NCI-H2029 treated with DMSO at 0.1 percent for 48 hours (cell line): ENCODE results near the gene SH2B2.
"Not testable (repeated sequence)": the region's sequence is repeated elsewhere in the genome, so short reads cannot be mapped to it uniquely, and the experiment has no call there.

ENCODE experiments used
- DNase-seq: peaks from one replicate; lab custom pipeline; 2025; lab: John Stamatoyannopoulos, UW

The SH2B2 gene

DNA sequence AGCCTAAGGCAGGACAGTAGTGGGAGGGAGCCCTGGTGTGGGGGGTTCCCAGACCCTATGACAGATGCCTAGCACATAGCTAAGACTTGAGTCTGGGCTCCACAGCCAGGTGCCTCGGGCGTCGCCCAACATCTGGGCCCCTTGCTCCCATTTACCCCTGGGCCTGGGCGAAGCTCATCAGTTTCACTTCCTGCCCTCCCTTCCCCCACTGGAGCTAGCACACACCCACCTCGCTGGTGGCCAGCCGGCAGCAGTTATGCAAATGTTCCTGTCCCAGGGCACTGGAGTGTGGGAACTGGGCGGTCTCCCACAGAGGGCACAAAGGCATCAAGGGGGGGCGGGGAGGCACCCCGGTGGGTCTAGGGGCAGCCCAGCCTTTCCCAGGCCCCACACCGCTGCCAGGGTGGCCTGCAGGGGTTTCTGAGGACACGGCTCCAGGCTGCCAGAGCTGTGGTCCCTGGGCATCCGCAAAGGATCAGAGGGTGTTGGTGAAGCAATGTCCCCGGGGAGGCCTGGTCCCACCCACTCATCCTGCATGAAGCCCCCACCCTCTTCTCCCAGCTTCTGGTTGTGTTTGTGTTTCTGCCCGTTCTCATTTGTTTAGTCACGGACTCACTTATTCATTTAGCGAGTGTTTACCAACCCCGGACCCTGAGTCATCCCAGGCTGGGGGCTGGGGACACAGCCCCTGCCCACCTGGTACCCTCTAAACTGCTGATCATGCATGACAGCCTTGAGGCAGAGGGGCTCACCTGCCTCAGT is 20.4 kb downstream of the SH2B2 start:
- DNase-seq = no peak

DNA sequence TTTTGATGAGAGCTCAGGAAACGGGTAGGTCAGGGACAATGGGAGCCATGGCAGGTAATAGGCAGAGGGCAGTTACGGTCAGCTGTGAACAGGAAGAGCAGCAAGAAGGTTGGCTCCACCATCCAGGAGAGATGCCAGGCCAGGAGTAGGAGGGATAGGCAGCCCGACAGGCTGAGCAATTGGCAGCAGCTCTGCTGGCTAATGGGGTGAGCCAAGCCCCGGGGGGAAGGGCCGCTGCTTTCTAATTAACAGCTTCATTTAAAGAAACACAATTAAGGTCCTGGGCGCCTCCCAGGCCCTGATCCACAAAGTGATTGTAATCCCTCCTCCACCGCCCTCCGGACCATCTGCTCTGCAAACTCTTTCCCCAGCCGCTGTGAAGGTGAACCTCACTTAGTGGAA is 23.7 kb downstream of the SH2B2 start:
- no peak for DNase-seq

DNA sequence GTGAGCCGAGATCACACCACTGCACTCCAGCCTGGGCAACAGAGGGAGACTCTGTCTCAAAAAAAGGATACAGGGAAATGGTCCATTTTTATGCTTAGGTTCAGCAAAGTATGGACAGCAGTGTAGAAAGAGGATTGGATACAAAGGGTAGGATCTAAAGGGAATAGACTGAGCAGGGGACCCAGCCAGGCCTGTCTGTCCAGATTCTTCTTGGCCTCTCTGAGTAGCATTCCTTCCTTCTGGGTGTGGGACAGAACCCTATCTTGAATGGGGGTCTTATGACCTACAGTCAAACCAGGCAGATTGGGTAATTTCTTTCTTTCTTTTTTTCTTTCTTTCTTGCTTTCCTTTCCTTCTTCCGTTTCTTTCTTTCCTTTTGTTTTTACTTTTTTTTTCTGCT is 25.6 kb downstream of the SH2B2 start:
- DNase-seq = no peak

DNA sequence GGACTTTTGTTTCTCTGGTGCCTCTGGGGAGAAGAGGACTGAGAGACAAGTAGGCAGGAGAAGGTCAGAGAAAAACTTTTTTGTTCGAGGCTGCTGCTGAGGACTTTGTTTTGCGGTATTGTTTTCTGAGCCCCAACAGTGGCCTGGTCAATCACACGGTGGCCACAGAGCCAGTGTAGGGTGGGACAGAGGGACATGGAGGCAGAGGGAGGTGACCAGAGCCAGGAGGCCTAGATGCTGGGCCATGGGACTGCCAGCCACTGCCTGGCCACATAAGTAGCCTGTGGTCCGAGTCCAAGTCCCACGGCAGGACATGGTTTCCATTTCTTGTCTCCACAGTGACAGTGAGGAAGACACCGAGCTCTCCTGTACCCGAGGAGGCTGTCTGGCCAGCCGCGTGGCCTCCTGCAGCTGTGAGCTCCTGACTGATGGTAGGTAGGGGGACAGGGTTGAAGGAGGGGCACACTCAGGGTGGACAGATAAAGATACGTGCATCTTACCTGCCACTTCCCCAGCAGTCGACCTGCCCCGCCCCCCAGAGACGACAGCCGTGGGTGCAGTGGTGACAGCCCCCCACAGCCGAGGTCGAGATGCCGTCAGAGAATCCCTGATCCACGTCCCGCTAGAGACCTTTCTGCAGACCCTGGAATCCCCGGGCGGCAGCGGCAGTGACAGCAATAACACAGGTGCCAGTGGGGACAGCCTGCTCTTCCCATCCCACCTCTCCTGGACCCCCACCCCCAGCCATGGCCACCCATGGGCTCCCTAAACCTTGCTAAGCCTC is 27.5 kb downstream of the SH2B2 start:
- no peak for DNase-seq

DNA sequence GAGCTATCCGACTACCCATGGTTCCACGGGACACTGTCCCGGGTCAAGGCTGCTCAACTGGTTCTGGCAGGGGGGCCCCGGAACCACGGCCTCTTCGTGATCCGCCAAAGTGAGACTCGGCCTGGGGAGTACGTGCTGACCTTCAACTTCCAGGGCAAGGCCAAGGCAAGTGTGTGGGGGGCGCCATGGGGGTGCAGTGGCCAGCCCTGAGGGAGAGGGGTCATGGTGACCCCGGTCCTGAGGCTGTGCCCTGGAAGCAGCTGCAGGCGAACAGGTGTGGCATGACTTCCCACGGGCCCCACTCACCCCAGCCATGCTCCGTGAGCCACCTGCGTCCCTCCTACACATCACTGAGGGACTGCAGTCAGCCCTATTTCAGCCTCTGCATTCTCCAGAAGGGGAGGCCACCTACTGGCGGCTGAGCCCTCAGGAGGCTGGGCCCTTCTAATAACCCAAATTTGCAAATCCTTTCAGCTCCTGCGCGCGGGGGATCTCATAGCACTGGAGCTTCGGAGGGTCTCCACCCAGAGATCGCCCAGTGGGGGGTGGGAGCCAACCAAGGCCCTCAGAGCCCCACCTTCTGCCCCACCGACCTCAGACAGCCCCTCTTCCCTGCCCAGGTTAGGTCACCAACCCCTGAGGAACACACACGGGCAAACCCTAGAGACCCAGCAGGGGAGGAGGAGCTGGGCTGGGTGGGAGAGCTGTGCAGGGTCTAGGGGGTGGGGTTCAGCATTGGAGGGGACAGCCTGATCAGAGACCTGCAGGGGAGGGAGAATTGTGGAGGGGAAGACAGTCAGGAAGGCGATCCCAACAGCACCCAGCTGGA is 30.8 kb downstream of the SH2B2 start:
- no peak for DNase-seq

DNA sequence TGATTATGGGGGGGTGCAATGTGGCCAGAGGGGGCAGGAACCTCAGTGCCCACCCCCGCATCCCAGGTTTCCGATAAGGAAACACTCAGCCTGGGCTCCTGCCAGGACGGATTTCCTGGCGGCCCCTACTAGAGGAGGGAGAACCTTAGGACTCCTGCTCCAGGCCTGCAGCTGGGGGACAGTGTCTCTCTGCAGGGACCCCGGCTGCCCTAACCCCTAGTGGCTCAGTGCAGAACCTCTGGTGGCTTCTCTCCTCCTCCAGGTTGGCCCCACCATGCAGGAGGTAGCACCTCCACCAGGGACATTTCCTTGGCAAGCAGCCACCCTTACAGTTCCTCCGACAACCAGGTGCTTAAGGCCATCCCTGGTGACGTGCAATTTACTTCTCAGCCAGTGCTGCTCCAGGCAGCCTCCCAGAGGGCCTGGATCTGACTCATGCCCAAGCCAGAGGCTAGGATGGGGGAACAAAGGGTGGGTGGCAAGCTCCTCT is 31.9 kb downstream of the SH2B2 start:
- DNase-seq = peak; percentile 13

DNA sequence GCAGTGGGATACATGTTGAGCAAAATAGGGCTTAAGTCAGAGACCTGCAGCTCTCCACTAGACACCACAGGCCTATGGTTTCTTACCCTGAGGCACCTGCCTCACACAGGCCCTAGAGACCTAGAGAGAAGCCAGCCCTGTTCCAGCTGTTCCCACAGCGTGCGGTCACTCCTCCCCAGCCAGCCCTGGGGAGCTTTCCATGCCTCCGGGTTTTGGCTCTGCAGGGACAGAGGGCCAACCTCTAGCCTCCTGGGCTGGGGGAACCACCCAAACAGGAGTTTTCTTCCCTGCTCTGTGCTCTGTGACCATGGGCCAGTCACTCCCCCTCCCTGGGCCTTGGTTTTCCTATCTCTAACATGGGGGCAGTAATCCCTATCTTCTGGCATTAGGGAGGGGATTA is 33.0 kb downstream of the SH2B2 start:
- DNase-seq = no peak

DNA sequence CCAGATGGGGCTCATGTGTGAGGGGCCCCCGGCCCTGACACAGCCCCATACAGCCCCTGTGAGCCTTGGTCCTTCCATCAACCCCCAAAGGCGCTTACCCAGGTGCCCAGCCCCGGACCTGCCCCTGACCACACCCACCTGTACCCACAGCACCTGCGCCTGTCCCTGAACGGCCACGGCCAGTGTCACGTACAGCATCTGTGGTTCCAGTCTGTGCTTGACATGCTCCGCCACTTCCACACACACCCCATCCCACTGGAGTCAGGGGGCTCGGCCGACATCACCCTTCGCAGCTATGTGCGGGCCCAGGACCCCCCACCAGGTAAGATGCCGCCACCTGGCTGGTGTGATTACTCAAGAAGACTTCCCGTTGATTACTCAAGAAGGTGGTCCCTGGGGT is 33.5 kb downstream of the SH2B2 start:
- no peak for DNase-seq

DNA sequence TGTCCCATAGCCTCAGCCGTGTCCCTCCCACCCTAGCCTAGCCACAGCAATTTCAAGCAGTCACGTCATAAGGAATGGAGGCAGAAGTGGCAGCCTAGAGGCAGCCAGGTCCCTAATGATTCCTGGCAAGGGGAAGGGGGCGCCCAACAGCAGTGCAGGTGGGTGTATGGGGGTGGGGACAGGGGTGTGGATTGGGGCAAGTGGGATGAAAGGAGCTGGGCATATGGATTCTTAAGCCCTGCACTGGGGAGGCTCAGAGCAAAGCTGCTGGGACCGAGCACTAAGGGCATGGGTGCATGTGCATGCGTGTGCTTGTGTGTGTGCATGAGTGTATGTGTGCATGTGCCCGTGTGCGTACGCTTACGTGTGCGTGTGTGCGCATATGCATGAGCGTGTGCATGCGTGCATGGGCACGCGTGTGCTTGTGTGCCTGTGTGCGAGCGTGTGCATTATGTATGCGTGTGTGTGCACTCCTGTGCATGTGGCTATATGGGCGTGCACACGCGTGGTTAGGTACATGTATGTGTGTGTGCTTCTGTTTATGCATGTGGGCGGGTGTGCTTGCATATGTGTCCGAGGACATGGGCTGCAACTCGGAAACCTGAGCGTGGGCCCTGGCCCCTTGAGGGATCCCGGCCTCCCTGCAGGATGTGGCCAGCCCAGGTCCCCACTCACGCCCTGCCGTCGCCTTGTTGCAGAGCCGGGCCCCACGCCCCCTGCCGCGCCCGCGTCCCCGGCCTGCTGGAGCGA is 34.1 kb downstream of the SH2B2 start:
- no peak for DNase-seq

DNA sequence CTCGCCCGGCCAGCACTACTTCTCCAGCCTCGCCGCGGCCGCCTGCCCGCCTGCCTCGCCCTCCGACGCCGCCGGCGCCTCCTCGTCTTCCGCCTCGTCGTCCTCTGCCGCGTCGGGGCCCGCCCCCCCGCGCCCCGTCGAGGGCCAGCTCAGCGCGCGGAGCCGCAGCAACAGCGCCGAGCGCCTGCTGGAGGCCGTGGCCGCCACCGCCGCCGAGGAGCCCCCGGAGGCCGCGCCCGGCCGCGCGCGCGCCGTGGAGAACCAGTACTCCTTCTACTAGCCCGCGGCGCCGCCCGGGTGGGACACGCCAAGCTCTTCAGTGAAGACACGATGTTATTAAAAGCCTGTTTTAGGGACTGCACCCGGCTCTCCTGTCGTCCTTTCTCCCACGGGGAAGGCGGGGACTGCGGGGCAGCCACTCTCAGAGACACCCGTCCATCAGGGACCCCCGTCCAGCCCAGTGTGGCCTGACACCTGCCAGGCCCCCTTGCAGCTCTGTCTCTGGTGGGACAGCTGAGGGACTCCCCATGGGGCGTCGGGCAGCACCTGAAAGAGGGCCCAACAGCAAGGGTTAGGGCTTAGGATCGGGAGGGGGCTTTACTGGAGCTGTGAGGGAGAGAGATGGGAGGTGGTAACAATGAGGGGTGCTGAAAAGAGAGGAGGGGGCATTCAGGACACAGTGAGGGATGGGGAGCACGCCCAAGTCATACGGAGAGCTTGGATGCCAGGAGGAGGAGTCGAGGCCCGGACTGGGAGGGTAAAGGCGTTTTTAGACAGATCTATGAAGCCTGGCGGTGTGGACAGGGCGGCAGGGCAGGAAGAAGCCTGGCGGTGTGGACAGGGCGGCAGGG is 34.9 kb downstream of the SH2B2 start:
- DNase-seq = no peak

DNA sequence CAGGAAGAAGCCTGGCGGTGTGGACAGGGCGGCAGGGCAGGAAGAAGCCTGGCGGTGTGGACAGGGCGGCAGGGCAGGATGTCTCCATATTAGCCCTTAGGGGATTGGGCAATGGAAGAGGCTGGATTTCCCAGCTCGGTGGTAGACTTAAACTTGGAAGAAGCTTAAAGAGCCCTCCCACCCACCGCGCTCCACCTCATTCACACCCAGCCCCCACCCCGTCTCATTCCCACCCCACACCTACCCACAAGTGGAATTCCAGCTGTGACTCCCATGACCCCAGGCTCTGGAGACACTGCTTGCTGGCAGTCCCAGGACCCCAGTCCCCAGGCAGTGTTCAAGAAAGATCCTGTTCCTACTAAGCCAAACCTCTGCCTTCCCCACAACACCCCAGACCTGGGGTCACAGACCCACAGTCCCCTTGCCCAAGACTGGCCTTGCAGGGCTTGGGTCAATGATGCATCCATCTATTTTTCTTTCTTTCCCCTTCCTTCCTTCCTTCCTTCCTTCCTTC is 35.6 kb downstream of the SH2B2 start:
- DNase-seq = no peak

DNA sequence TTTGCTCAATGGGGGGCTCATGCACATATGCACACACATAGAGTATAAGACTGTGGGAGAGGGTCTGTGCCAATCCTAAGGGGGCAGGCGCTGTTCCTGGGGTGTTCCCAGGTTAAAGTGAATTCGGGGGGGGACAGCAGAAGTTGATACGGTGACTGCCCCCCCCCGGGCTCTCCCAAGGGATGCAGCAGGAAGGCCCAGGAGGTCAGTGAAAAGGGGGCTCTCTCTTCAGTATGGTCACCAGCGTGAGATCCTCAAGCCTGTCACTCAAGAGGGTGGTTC is 37.2 kb downstream of the SH2B2 start:
- DNase-seq = no peak

DNA sequence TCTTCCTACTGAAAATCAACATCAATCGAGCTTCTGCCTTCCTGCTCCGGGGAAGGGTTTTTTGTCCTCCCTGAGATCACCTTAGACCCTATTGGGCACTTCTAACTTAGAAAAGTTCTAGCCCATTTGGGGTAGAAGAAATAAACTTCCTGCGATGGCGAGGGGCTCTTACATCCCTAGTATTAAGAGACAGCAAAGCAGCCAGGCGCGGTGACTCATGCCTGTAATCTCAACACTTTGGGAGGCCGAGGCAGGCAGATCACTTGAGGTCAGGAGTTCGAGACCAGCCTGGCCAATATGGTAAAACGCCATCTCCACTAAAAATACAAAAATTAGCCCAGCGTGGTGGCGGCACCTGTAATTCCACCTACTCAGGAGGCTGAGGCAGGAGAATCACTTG is 38.4 kb downstream of the SH2B2 start:
- not testable (repeated sequence) for DNase-seq

DNA sequence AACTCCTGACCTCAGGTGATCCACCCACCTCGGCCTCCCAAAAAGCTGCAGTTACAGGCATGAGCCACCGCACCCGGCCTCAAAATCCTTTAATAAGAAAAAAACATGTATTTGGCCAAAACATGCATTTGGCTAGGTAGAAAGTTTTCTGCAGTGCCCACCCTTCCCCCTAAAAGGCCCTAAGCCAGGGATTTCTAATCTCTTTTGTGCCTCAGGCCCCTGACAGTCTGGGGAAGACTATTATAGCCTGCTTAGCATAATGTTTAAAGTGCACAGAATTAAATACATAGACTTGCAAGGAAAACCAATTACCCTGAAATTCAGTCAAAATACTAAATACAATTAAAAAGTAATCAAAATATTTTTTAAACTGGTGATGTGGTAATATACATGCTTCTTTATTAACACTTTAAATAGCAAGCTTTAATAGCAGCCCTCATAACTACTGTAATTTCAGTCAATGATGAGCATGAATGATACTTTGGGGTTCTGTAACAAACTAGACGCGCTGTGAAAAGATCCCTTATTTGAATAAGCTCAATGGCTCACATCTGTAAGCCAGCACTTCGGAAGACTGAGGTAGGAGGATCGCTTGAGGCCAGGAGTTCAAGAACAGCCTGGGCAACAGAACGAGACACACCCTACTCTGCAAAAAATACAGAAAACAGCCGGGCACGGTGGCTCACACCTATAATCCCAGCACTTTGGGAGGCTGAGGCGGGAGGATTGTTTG is 39.7 kb downstream of the SH2B2 start:
- DNase-seq = no peak

DNA sequence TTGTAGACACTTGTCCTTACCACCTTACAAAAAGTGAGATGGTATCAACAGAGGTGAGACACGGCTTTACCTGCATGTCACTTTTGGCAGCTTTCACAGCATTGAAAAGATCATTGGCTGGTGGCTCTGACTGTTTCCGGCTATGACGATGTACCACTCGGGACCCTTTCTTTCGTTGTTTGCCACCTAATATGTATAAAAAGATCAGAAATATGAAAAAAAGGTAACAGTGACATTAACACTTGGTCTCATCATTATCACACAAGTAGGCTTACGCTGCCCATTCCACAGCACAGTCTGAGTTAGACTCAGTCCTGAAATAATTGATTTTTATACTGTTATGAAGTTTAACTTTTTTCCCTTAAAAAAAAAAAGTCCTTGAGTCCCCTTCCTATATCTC is 40.5 kb downstream of the SH2B2 start:
- DNase-seq = not testable (repeated sequence)

DNA sequence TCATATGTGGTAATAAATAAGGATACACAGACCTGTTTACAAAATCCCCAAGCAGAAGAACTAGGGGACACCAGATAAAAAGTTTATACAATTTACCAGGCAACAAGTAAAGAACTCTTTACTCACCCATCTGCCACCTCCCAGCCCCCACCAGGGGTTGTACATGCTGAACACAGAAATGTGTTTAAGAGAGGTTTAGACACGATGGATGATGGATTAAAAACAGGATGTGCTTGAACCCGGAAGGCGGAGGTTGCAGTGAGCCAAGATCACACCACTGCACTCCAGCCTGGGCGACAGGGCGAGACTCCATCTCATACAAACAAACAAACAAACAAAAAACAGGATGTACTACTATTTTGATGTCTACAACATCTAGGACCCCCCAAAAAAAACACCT is 42.2 kb downstream of the SH2B2 start:
- not testable (repeated sequence) for DNase-seq

DNA sequence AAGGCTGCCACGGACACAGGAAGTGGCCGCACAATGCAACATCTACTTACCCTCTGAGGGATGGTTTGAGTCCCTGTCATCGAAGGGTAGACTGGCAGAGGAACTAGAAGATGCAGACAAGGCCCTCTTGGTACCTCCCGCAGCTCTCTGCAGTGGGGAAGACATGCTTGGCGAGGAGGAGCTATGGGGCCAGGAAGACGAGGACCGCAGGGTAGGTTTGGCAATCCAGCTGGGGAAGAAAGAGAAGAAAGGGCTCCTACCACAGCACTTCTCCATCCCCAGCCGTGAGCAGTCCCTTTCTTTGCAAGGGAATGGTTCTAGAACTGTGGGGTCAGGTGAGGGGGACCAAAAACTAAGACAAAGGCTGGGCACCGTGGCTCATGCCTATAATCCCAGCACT is 42.7 kb downstream of the SH2B2 start:
- not testable (repeated sequence) for DNase-seq

DNA sequence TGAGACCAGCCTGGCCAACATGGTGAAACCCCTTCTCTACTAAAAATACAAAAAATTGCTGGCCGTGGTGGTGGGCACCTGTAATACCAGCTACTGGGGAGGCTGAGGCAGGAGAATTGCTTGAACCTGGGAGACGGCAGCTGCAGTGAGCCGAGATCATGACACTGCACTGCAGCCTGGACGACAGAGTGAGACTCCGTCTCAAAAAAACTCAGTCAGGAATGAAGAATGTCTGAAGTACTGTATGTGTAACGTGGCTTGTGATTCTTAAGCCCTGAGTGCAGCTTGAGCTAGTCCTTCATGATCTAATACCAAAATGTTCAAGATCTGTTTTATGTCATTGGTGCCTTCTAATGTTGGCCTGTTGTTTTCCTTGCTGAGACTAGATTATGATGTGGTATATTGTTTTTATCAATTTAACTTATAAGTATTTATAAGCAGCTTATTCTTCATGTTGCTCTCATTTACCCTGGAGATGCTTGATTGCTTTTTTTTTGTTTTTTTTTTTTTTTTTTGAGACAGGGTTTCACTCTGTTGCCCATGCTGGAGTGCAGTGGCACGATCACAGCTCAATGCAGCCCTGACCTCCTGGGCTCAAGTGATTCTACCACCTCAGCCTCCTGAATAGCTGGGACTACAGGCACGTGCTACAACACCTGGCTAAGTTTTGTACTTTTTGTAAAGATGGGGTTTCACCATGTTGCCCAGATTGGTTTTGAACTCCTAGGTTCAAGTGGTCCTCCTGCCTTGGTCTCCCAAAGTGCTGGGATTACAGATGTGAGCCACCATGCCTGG is 44.2 kb downstream of the SH2B2 start:
- not testable (repeated sequence) for DNase-seq

DNA sequence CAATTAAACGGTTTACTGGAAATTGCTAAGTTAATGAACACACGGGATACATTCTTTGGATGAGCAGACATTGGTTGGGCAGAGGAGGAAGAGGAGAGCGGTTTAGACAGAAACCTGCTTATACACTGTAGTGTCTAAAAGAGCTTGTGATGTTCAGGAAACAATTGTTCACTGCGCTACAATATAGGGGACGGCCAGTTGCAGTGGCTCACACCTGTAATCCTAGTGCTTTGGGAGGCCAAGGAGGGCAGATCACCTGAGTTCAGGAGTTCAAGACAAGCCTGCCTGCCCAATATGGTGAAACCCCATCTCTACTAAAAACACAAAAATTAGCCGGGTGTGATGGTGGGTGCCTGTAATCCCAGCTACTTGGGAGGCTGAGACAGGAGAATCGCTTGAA is 48.9 kb downstream of the SH2B2 start:
- not testable (repeated sequence) for DNase-seq
